NCI-H146 treated with DMSO at 0.1 percent for 48 hours (cell line): ENCODE results near the gene CLEC3B.
"Not testable (repeated sequence)": the region's sequence is repeated elsewhere in the genome, so short reads cannot be mapped to it uniquely, and the experiment has no call there.

Experiments
- DNase-seq: peaks from one replicate; lab custom pipeline; 2025; ENCODE audit not compliant: unreplicated experiment; lab: John Stamatoyannopoulos, UW

The CLEC3B gene, protein sequence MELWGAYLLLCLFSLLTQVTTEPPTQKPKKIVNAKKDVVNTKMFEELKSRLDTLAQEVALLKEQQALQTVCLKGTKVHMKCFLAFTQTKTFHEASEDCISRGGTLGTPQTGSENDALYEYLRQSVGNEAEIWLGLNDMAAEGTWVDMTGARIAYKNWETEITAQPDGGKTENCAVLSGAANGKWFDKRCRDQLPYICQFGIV

DNA sequence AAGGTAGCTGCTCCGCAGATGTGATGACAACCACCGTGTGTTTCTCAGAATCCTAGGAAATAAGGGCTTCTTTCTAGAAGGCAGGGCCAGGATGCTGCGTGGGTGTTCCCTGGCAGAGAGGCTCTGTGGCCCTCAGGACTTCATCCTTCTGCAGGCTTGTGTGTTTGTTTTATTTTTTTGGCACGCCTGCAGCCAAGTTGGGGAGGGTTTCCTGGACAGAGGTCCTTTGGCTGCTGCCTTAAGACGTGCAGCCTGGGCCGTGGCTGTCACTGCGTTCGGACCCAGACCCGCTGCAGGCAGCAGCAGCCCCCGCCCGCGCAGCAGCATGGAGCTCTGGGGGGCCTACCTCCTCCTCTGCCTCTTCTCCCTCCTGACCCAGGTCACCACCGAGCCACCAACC lies at the start of gene CLEC3B:
Gene CLEC3B (plus strand): TSS at position 266 of the 400 bp plus-strand sequence. CDS start 60 bp downstream, at position 326.
- no peak for DNase-seq

DNA sequence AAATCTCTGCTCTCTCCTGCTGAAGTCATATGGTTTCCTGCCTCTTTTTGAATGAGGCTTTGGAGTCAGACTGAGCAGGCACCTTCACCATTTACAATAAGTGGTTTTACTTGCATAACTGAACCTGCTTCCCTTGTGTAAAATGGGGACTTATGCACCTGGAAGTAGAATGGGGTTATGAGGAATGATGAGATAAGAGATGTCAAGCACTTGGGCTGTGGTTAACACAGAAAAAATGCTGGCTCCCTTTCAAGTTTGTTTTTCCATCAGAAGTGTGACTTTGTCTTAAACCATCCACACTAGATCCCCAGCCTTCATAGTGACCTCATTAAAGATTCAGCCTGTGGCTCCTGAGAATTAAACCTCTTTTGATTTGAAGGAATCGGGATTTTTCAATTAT lies 44.9 kb upstream of the CLEC3B start:
- DNase-seq, result no peak

DNA sequence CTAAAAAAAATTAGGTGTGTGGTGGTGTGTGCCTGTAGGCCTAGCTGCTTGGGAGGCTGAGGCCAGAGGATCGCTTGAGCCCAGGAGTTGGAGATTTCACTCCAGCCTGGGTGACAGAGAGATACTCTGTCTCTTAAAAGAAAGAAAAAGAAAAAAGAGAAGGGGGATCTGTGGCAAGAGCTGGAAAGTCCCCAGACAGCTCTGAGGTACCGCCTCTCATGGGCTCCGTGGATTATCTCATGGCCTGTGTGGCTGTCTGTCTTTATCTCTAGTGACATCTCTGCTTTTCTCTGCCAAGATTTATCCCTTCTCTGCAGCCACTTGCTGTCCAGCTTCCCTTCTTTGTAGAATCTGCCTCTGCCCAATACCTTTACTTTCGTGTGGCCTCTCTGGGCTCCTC lies 44.4 kb upstream of the CLEC3B start:
- DNase-seq, result no peak

DNA sequence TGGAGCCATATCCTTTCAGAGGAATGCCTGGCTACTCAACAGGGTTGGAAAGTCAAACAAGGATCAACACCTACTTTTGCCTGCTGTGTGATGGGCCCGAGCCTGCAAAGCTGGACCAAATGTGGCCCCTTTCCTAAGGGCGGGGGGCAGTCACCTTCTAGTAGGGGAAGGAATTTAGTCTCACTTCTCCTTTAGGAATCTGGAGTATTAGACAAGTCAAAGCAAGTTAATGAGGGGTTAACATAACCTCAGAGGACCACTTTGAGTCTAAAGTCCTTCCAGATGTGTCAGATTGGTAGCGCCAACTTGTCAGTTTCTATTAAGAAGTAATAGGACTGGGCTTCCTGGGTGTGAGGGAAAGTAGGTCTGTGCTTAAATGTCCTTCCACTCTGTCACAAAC lies 43.3 kb upstream of the CLEC3B start:
- DNase-seq, result no peak

DNA sequence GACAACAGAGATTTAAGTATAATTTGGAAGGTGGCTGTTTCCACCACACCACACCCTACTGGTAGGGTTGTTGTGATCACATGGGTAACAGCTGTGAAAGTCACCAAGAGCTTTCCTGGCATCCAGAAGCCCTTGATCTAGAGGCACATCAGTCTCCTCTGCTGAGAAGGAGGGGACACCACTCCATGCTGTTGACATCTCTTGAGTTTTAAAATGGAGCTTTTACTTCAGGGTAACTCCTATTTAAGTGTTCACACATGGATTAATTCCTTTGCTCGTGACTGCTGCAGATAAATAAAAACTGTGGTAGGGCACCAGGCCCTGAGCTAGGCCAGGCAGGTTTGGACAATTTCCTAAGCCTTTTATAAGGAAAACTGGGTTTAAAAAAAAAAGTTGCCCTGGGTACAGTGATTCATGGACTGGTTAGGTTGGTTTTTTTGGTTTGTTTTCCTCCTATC lies 42.6 kb upstream of the CLEC3B start:
- DNase-seq, result no peak

DNA sequence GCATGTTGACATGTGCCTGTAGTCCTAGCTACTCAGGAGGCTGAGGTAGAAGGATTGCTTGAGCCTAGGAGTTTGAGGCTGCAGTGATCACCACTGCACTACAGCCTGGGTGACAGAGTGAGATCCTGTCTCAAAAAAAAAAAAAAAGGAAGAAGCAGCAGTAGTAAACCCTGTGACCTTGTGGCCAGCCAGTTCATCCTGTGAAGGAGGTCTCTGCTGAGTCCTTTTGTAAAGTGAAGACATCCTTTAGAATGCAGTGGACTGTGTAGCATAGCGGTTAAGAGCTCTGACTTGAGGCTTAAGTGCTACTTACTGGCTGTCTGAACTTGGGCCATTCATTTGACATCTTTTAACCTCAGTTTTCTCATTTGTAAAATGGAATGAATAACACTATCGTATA lies 41.8 kb upstream of the CLEC3B start:
- DNase-seq, result no peak

DNA sequence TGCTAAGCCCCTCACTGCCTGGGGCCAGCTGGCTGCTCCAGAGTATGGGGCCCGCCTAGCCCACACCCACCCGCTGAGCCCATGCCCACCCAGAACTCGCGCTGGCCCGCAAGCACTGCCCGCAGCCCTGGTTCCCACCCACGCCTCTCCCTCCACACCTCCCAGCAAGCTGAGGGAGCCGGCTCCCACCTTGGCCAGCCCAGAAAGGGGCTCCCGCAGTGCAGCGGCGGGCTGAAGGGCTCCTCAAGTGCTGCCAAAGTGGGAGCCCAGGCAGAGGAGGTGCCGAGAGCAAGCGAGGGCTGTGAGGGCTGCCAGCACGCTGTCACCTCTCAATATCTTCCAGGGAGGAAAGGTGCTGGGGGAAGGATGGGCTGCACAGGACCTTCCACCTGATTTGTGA lies 39.8 kb upstream of the CLEC3B start:
- not testable (repeated sequence) for DNase-seq

DNA sequence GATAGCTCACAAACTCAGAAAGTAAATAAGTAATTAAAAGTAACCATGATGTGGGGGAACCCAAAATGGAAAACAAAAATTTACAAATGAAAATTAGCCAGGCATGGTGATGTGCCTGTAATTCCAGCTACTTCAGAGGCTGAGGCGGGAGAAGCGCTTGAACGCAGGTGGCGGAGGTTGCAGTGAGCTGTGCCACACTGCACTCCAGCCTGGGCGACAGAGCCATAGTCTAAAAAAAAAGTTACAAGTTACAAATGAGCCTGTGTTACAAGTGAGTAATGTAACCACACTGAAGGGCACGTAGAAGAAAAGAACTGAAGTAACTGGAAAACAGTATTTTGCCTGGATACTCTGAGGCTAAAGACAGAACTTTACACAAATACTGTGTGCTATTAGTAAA lies 38.8 kb upstream of the CLEC3B start:
- no peak for DNase-seq

DNA sequence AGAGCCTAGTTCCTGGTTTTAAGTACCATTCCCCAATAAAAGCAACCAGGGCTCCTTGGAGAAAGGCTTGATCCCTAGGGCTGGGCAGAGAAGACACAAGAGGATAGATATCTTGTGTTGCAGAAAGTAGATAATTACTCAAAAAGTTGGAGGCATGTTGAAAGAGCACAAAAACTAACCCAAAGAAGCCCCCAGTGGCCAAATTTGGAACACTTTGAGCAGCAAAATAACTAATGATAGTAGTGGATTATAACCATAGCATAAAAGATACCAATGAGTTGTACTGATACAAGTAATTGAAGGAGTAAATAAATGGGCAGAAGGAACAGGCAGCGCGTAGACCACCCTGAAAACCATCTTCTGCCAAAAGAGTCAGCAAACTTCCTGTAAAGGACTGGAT lies 38.0 kb upstream of the CLEC3B start:
- DNase-seq, result no peak

DNA sequence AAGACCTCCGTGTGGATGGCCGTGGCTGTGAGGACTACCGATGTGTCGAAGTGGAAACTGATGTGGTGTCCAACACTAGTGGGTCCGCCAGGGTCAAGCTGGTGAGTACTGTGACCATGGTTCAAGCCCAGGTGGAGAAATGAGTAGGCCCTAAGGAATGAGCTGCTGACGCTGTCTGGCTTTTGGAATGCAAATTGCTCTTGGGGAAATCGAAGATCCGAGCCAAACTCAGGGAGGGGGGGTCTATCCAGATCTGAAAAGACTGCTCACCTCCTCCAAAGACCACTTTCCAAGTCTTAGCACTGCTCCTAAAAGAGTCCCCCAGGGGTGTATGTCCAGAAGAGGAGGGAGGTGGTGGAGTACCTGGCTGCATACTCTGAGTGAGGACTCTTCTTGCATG lies 37.0 kb upstream of the CLEC3B start:
- DNase-seq, result no peak

DNA sequence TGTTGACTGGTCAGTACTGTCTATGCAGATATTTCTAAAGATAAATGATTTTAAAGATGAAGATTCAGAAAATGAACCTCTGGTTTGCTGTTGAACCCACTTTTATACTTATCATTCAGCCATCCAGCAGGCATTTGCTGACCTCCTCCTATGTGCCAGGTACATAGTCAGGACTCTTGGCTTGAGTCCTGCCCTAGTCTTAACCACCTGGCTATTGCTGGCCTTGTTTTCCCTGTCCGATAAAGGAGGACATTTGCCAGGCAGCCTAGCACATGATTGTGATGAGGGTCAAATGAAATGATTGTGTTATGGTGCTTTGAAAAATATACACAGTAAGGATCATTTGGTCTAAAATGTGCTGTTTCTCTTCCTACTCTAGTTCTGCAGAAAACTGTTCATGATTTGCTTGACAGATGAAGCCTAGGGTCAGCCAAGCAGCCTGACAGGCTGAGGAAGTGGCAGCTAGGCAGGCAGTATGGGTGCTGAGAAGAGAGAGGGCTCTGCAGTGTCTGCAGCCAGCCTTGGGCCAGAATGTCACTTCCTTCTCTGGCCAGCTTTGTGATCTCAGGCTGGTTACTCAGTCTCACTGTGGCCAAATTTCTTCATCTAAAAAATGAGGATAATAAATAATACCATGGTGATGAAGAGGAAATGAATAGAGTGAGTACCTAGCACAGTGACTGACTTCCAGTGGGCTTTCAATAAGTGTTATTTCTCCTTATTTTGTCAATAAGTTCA lies 36.3 kb upstream of the CLEC3B start:
- no peak for DNase-seq

DNA sequence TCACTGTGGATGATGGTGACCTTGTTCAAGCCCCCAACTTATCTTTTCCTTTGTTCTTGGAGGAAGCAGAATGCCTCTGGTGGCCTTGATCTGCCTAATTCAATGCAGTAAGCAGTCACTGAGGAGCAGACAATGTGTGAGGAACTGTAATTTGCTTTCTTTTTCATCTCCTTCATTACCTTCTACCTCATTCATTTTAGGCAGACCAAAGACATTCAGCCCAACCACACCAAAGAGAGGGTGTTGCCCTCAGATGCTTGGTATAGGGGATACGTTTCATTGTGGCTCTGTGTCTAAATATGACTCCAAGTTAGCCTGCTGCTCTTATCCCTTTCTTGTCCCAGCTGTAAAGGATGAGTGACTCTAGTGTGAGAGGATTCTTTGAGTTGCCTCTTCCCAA lies 34.8 kb upstream of the CLEC3B start:
- DNase-seq, result no peak

DNA sequence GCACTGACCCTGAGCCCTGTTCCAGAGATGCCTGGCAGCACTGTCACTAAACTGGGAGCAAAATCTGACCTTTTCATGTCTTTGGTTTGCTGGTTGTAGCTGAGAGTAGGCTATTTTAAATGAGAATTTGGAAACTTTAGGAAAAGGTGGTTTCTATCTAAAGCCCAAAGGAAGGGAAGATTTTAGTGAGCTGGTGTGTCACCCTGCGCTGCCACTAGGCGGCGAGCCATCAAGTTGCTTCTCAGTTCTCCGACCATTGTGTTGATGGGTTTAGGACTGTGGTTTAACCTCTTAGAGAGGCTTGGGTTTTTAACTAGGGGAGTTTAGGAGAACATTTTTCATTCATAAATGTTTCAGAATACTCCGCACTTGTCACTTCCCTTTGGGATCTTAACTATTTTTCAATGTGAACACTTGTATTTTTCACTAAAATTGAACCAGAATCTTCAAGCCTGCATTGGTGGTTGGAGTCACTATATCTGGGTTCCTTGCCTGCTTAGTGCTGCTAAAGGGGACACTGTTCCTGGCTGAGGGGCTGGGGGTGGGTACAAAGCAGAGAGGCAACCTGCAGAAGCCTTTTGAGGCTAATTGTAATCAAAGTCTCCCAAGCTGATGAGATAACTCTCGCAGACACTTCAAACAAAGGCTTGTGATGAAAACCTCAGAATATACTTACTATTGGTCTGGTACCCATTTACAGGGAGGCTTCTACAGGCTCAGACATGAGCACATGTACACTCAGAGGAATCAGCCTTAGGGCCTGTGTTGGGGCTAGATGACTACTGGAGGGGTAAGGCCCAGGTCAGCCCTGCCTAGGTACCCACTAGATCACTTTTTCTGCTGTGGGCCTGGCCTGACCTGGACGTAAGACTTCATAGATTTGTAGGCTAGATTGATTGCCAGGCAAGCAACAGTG lies 33.3 kb upstream of the CLEC3B start:
- no peak for DNase-seq

DNA sequence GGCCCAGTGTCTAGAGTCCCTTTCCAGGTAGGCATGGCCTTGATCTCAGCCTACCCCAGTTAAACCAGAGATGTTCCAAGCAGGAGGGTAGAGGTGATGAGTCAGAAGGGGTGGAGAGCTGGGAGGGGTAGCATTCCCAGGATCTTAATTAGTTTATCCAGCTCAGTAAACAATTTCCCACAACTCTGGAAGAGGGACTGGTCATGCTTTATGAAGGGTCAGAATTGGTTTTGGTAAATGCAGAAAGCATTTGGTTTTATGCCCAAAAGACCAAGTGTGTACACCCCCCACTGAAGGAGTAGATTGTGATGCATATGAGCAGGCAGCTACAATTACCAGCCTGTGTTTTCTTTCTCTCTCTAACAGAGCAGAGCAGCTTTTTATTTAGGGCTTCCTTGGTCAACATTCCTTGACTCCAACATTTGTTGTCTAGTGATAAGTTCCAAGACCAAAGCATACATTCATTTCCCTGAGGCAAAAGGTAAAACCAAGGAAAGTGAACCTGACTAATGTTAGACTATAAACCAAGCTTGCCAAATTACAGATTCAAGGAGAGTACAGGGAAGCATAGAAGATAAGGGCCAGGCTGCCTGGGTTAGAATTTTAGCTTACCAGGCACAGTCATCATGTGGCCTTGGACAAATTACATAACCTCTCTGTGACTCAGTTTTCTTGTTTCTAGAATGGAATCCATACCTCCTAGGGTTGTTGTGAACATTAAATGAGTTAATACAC lies 32.5 kb upstream of the CLEC3B start:
- DNase-seq, result no peak

DNA sequence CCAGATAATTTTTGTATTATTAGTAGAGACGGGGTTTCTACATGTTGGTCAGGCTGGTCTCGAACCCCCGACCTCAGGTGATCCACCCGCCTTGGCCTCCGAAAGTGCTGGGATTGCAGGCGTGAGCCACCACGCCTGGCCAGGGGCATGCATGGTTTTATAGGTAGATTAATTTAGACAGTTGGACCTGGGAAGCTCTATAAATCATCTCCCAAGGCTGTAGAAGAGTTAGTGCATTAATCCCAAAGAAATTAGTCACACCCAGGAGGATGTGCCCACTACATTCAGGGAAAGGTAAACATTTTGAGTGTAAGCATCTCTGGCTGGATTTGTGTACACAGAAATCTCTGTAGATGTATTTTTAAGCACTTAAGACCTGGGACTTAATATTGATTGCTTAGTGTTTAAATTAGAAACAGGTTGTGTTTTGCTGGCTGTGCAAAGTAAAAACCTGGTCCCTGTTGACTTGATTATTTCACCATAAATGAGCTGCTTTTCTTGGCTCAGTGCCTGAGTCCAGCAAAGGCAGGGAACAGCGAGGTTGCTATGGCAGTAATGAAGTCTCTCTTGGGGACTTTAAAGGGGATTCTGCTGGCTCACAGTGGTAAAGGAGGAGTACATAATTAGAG lies 30.8 kb upstream of the CLEC3B start:
- no peak for DNase-seq

DNA sequence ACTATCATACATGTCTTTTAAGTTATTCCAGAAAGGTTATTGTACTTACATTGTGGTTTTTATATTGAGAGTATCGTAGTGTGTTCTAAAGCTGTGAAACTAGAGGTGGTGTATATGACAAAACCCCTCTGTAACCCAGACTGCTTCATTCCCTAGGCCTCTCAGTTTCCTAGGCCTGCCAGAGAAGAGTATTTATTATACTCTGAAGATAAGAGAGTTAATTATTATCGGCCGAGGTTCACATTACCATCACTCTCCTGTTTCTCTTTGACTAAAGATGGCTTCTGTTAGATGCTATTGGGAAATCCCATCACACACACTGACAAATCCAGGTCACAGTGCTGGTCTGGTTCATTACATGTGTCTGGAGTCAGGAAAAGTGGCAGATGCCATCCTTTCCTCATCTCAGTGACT lies 29.5 kb upstream of the CLEC3B start:
- DNase-seq, result no peak

DNA sequence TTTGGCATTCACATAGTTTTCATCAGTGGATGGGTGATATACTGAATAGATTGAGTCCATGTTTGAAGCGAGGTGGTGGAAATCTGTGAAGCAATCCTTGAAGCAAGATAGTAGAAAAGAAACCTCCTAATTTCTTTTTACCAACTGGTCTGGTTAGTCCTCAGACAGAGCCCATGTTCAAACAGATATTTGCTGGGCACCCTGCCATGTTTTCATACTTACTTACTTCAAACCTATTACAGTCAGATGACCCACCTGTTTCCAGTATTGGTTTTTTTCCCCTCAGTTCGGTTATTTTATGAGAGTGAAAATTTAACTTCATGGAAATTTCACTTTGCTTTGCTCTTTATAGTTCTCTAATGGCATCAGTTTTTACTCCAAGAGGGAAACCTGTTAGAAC lies 26.3 kb upstream of the CLEC3B start:
- no peak for DNase-seq

DNA sequence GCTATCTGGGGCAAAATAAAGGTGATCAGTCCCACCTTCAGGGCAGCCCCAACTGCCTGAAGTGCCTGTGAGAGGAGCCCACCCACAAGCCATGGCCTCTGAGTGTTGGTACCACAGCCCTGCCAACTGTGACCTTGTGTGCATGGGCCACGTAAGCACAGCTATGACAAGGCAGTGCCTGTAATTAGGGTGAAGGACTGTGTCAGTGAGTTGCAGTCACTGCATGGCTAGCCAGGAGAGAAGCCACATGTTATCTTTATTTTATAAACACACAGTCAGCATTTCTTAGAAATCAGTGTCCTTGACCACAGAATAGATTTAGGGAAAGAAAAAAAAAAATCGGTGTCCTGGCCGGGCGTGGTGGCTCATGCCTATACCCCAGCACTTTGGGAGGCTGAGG lies 25.3 kb upstream of the CLEC3B start:
- DNase-seq, result no peak

DNA sequence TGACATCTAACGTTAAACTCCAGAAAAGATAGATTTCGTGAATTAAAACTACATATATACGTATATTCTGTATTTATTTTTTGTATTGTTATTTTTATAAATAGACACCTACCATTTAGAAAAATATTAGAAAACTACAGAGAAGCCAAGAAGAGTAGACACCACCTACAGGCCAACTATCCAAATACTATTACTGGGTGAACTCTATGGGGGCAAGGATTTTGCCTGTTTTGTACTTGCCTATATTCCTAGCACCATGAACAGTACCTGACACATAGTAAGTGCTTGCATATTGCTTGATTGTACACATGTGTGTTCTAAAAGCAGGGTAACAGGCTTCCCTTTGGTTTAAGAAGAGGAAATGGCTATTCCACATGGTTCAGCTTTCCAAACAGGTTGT lies 24.4 kb upstream of the CLEC3B start:
- DNase-seq, result no peak

DNA sequence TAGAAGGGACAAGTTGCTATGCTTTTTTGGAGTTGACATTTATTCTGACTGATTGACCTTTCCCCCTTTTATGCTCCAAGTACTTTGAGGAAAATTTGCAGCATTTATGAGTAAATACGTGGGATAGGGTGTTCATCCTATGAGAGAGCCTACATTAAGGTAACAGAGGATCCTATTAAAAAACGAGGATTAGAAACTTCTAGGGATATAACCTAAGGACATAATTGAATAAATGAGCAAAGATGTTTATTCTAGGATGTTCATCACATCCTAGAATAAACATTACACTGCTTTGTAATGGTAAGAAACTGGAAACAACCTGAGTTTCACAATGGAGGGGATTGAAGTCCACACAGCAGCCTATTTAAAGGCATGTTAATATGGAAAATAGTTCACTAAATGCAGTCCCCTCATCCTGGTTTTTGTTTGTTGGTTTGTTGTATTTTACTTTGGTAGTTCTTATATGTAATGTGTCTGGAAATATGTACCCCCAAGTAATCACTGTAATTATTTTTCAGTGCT lies 23.9 kb upstream of the CLEC3B start:
- DNase-seq, result no peak
